Activated naive CD4-positive, alpha-beta T cell treated with Interleukin-2 at 50 U/mL for 16 hours (primary cell): ENCODE data around the gene ACKR3.

Source experiments
- DNase-seq: peaks from one replicate; pipeline ENCODE4 v3.0.0-alpha.2; 2020

The ACKR3 gene

DNA sequence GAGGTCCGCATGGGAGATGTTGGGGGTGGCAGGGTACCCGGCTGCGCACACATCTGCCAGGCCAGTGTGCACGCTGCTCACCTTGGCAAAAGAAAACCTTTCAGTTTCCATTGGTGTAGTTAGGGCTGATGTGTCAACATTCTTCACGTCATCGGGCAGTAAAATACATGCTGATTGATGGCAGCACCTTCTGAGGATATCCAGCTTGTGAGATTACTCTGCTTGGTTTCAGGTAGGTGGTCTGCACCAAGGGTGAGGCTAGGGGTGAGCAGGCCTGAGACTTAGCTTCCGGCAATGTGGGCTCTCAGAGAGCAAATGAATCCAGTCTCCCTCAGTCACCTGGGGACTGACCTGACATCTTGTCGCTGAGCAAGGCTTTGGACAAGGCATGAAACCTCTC is 19.3 kb upstream of the ACKR3 start:
- no peak for DNase-seq

- peak; percentile 44 for DNase-seq
Measured at GRCh38 chr2:236550701-236551465, 18.7 kb upstream of the ACKR3 start.

- no peak for DNase-seq
Measured at GRCh38 chr2:236551471-236552211, 18.0 kb upstream of the ACKR3 start.

- DNase-seq = no peak
Measured at GRCh38 chr2:236552212-236552542, 17.4 kb upstream of the ACKR3 start.

DNA sequence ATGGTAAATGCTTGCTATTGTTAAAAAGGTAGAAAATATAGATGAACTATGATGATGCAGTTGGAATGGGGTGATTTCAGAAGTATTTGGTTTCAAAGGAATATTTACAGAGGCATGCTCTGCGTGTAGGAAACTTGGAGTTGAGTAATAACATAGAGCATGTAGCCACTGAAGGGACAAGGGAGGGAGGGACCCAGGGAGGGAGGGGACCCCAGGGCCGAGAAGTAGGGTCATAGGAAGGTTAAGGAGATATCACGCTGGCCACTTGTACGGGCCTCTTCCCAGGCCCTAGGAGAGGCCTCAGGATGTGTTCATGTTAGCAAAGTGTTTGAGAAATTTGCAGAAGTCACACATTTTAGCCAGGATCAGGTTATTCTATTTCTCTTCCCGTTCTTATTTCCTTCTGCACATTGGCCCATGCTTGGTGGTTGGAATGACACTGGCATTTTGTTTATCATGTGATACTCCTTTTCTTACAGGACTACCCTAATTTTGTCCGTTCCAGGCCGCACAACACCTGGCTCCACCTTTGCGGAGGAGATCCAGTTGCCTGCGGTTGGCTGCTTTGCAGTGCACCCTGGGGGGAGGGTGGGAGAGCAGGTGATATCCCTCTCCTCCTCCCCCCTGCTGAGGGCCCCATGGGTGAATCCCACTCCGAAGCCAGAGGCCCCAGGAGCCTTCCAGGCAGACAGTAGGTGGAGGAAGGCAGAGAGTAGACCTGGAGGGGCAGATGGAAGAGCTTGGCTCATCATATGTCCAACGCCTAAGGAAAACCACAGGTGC is 16.9 kb upstream of the ACKR3 start:
- DNase-seq = no peak

- DNase-seq = no peak
Measured at GRCh38 chr2:236553522-236553921, 16.1 kb upstream of the ACKR3 start.

DNA sequence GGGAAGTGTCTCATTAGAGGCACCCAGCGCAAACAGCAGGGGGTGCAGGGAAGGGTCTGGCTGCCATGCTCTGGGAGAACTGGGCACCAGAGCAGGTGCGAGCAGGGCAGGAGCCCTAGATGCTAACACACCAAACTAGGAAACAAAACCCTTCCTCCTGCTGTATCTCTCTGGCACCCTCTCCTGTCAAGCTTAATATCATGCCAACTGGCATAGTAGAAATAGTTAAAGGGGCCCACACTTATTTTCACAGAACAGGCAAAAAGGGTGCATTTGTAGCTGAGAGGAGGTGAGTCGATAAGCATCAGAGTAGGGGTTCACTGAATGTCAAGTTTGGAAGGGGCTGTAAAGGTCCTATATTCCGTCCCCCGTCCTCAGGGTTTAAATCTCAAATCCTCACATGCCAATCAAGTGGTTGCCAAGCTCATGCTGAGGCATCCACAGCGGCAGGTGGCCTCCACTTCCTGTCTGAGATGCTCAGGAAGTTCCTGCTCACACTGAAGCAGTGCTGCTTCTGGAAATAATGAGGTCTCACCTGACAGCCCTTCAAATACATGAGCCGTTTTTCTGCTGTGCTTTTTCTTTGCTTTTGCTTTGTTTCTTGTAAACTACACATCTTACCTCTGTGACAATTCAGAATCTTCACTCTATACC is 14.9 kb upstream of the ACKR3 start:
- DNase-seq = no peak

DNA sequence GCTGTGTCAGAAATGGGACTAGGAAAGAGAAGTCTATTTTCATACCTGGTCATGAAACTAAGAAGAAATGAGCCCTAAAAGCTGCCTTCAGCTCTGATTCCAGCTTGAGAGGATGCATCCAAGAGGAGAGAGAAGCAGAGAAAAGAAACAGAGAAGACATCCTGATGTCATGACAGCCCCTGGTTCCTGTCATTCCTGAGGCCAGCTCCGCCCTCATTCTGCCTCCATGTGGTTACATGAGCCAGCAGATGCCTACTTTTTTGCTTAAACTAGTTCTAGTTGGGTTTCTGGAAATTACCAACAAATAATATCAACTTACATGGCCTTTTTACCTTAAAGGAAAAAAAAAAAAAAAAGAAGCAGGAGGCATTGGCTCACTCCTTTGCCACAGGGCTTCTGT is 14.1 kb upstream of the ACKR3 start:
- DNase-seq = no peak

DNA sequence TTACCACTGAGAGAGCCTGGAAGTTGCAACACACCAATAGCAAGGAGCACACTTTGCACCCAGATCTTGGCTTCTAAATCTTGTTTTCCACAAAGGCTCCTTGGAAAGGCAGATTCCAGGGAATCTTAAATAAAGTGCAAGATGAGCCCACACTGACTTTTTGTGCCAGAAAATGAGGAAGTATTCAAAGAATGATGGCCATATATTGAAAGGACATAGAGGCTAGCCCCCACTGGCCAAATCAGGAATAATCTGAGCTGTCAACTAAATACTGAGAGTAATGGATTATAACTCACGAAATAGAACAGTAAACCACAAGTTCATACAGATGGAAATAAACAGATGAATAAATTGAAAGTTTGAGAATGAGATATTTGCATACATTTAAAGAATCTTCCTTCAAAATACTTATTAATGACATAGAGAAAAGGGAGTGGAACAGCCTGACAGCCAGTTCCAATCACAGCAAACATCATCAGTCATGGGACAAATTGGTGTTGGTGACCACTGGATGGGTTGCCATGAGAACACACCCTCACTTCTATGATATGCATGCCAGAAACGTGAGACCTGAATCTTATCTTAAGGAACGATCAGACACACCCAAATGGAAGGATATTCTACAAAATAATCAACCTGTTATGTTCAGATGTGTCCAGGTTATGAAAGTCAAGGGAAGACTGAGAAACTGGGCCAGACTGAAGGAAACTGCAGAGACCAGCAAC is 12.2 kb upstream of the ACKR3 start:
- DNase-seq = no peak

GRCh38 chr2:236558036-236558435 is 11.6 kb upstream of the ACKR3 start:
- no peak for DNase-seq

- DNase-seq = no peak
Measured at GRCh38 chr2:236558993-236559978, 10.3 kb upstream of the ACKR3 start.

DNA sequence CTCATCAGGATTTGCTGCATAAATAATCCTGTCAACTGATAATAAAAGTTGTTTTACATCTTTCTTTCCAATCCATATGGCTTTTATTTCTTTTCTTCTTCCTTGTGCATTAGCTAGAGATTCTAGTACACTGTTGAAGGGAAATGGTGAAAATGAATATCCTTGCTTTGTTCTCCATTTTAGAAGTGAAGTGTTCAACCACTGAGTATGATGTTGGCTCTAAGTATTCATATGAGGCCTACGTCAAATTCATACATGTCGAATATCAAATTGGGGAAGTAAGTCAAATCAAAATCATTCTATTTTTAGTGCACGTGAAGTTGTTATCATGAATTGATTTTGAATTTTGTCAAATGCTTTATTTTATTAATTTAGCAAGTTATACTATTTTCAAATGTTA is 7.8 kb upstream of the ACKR3 start:
- DNase-seq = no peak

GRCh38 chr2:236562434-236562833 is 7.2 kb upstream of the ACKR3 start:
- DNase-seq = no peak

- no peak for DNase-seq
Measured at GRCh38 chr2:236563953-236564352, 5.7 kb upstream of the ACKR3 start.

- no peak for DNase-seq
Measured at GRCh38 chr2:236565212-236565611, 4.4 kb upstream of the ACKR3 start.

GRCh38 chr2:236565879-236566402 is 3.7 kb upstream of the ACKR3 start:
- DNase-seq = no peak

DNA sequence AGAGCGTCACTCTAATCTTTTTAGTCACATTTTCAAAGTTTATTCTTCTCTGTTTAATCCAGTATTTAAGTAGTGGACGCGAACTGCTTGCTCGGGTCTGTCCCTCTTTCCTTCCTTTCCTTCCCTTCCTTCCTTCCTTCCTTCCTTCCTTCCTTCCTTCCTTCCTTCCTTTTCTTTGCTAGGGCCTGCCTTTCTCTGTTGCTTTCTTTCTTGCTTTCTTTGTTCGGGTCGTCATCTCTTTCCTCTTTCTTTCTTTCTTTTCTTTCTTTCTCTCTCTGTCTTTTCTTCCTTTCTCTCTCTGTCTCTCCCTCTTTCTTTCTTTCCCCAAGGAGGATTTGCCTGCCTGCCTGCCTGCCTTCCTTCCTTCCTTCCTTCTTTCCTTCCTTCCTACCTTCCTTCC is 3.0 kb upstream of the ACKR3 start:
- DNase-seq = no peak

- peak; percentile 39 for DNase-seq
Measured at GRCh38 chr2:236568068-236568921, 1.3 kb upstream of the ACKR3 start.

DNA sequence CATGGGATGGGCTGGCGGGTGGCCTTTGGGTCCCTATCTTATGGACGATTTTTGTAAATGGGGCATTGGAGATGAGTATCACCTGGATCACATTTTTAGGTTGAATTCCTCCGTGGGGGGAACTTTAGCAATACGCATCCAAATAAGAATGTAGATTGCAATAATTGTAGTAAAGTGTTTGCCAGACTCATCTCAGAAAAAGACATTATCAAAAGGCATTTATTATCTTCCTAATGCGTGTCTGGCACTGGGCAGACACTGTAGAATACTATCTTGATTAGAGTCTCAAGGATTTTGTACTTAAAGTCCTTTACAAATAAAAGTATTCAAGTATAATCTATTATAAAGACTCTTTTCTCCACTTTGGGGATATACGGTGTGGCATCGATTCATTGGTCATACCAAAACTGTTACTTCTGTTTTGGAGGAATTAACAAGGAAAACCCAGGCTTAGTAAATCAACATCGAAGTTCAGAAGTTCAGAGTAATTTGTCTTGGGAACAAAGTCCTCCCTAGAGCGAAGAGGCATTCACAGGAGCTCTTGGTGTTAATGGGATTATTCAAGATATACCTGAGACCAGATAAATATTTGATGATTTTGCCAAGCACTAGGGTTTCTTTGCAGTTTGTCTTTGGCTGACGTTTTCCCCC is 578 bp upstream of the ACKR3 start:
- no peak for DNase-seq
